HCT116 (cell line): ENCODE measurements around the gene HNF4A. TPM values are rescaled to one million over a fixed set of nuclear protein-coding genes. Genes with fewer than 3 reads are reported as not detected.

Experiments used
- ATAC-seq: fragments of 200-7000 bp; cut with Tn5 transposase; 2 replicates; pipeline ENCODE4 v1.9.1; 2020; ENCODE audit warnings: mild to moderate bottlenecking, moderate library complexity
- BruUV-seq: library from RNA; stranded (reverse); fragments of 400-500 nt; replicated peaks from 2 replicates; lab custom pipeline; 2021; lab: Mats Ljungman, UMichigan
- CTCF ChIA-PET: fragments of 300-600 bp; sonication (Branson Sonifier 250); formaldehyde crosslinking; loops from one replicate; lab custom pipeline; 2021; ENCODE audit warnings: antibody characterized with exemption; lab: Charles Lee
- POLR2A ChIA-PET: fragments of 300-600, 350-600 bp; sonication (Branson Sonifier 250); formaldehyde crosslinking; loops from one replicate; lab custom pipeline; 2021; ENCODE audit warnings: antibody characterized with exemption; lab: Charles Lee
- RAD21 ChIA-PET, 2 experiments: fragments of 300-600 bp; sonication (Branson Sonifier 250); formaldehyde crosslinking; loops; one replicate each; lab custom pipeline; 2023; ENCODE audit warnings: low total read pairs in 2 of 2; ENCODE audit not compliant: uncharacterized antibody in 2 of 2, unreplicated experiment in 2 of 2, low non-redundant PET in 1 of 2; lab: Charles Lee
- DNase-seq: peaks from one replicate; pipeline ENCODE4 v3.0.0-alpha.2; 2010; ENCODE audit warnings: low read depth, low spot score
- H2AFZ ChIP-seq: fragments of 200-600 bp; shearing (Covaris generic), sonication (generic); 2 replicates; pipeline ENCODE4 v1.6.1; 2017; ENCODE audit warnings: low read depth, mixed run types, mixed read lengths, antibody characterized with exemption, low read length; ENCODE audit not compliant: poor library complexity, severe bottlenecking
- H3K27ac ChIP-seq: 2 replicates; pipeline ENCODE4 v1.5.1; 2012; ENCODE audit warnings: low read depth, low read length
- H3K27me3 ChIP-seq: fragments of 200-600 bp; sonication (generic); 2 replicates; pipeline ENCODE4 v1.6.1; 2016; ENCODE audit warnings: mixed run types, low read length, mixed read lengths; ENCODE audit not compliant: insufficient read depth
- H3K36me3 ChIP-seq, 2 experiments: fragments of 200-500 bp in 1 of 2; fragments of 200-600 bp in 1 of 2; sonication (Bioruptor generic) in 1 of 2; sonication (generic) in 1 of 2; 2 replicates each; pipeline versions ENCODE4 v1.5.1 to v1.6.1; 2014 to 2016; ENCODE audit warnings: low read length in 2 of 2, inconsistent platforms in 1 of 2, mixed read lengths in 1 of 2, mixed run types in 1 of 2; ENCODE audit not compliant: insufficient read depth in 2 of 2, control insufficient read depth in 1 of 2
- H3K4me1 ChIP-seq, 2 experiments: fragments of 200-600 bp in 1 of 2; sonication (generic) in 1 of 2; 2 replicates each; pipeline versions ENCODE4 v1.5.1 to v1.6.1; 2012 to 2017; ENCODE audit warnings: low read length in 2 of 2, inconsistent platforms in 1 of 2, mild to moderate bottlenecking in 1 of 2, mixed read lengths in 1 of 2, mixed run types in 1 of 2, moderate library complexity in 1 of 2; ENCODE audit not compliant: insufficient read depth in 2 of 2, control insufficient read depth in 1 of 2
- H3K4me2 ChIP-seq: fragments of 200-600 bp; sonication (generic); 2 replicates; pipeline ENCODE4 v1.6.1; 2017; ENCODE audit warnings: mixed run types, low read length, mixed read lengths
- H3K4me3 ChIP-seq, 2 experiments: fragments of 200-600 bp in 1 of 2; sonication (generic) in 1 of 2; replicated peaks in 1 of 2; 2 replicates each; pipeline ENCODE4 v1.5.1; 2011 to 2016; ENCODE audit warnings: low read length in 2 of 2, control low read depth in 1 of 2, low read depth in 1 of 2, mild to moderate bottlenecking in 1 of 2, mixed read lengths in 1 of 2, mixed run types in 1 of 2
- H3K79me2 ChIP-seq: fragments of 200-600 bp; sonication (generic); 2 replicates; pipeline ENCODE4 v1.6.1; 2017; ENCODE audit warnings: mild to moderate bottlenecking, mixed run types, low read length, moderate library complexity, mixed read lengths; ENCODE audit not compliant: insufficient read depth
- H3K9ac ChIP-seq: fragments of 200-600 bp; sonication (generic); 2 replicates; pipeline ENCODE4 v1.6.1; 2016; ENCODE audit warnings: low read length, mixed read lengths
- H3K9me2 ChIP-seq: fragments of 200-600 bp; sonication (generic), shearing (Covaris generic); 2 replicates; pipeline ENCODE4 v1.6.1; 2017; ENCODE audit warnings: mixed run types, mild to moderate bottlenecking, moderate library complexity; ENCODE audit not compliant: insufficient read depth
- H3K9me3 ChIP-seq, 2 experiments: fragments of 200-500 bp in 1 of 2; fragments of 200-600 bp in 1 of 2; sonication (Bioruptor generic) in 1 of 2; sonication (generic) in 1 of 2; 2 replicates each; pipeline ENCODE4 v1.6.1; 2014 to 2017; ENCODE audit warnings: low read length in 2 of 2, mixed read lengths in 2 of 2, inconsistent platforms in 1 of 2, low read depth in 1 of 2, mild to moderate bottlenecking in 1 of 2, mixed run types in 1 of 2, moderate library complexity in 1 of 2; ENCODE audit not compliant: control insufficient read depth in 1 of 2, insufficient read depth in 1 of 2
- H4K20me1 ChIP-seq: fragments of 200-600 bp; sonication (generic), shearing (Covaris generic); 2 replicates; pipeline ENCODE4 v1.6.1; 2017; ENCODE audit warnings: mixed run types, mild to moderate bottlenecking, moderate library complexity; ENCODE audit not compliant: insufficient read depth
- ATF3 ChIP-seq: IDR thresholded peaks from 2 replicates; pipeline ENCODE4 v1.6.1; 2012
- CBX3 ChIP-seq: IDR thresholded peaks from 2 replicates; pipeline ENCODE4 v1.6.1; 2012; ENCODE audit warnings: low read depth
- CEBPB ChIP-seq: IDR thresholded peaks from 2 replicates; pipeline ENCODE4 v1.6.1; 2012; ENCODE audit warnings: low read depth
- CTCF ChIP-seq, 3 experiments: fragments of 200-600 bp in 1 of 3; sonication (generic) in 1 of 3; IDR thresholded peaks in 2 of 3; conservative IDR thresholded peaks in 1 of 3; 2 replicates each; pipeline ENCODE4 v1.5.1; 2012 to 2017; ENCODE audit warnings: low read depth in 2 of 3, low read length in 2 of 3, antibody characterized with exemption in 1 of 3, borderline replicate concordance in 1 of 3, control low read depth in 1 of 3, mild to moderate bottlenecking in 1 of 3, mixed read lengths in 1 of 3, mixed run types in 1 of 3, moderate library complexity in 1 of 3; ENCODE audit not compliant: insufficient read depth in 1 of 3
- ELF1 ChIP-seq: IDR thresholded peaks from 2 replicates; pipeline ENCODE4 v1.6.1; 2012; ENCODE audit warnings: low read depth, borderline replicate concordance
- EZH2 ChIP-seq: fragments of 200-600 bp; sonication (generic); IDR thresholded peaks from 2 replicates; pipeline ENCODE4 v1.6.1; 2017; ENCODE audit warnings: antibody characterized with exemption, mixed run types
- FOSL1 ChIP-seq: IDR thresholded peaks from 2 replicates; pipeline ENCODE4 v1.6.1; 2012; ENCODE audit warnings: low read depth
- MAX ChIP-seq: IDR thresholded peaks from 2 replicates; pipeline ENCODE4 v1.6.1; 2012
- POLR2A ChIP-seq: IDR thresholded peaks from 2 replicates; pipeline ENCODE4 v1.7.0; 2011; ENCODE audit warnings: borderline replicate concordance; ENCODE audit not compliant: insufficient read depth, insufficient read length; ENCODE audit errors: extremely low read depth
- POLR2AphosphoS5 ChIP-seq: IDR thresholded peaks from 2 replicates; pipeline ENCODE4 v1.6.1; 2011; ENCODE audit warnings: mild to moderate bottlenecking, low read depth, low read length, moderate library complexity
- REST ChIP-seq: IDR thresholded peaks from 2 replicates; pipeline ENCODE4 v1.6.1; 2012; ENCODE audit warnings: low read depth
- SP1 ChIP-seq: IDR thresholded peaks from 2 replicates; pipeline ENCODE4 v1.6.1; 2012; ENCODE audit warnings: low read depth
- SRF ChIP-seq: IDR thresholded peaks from 2 replicates; pipeline ENCODE4 v1.6.1; 2012; ENCODE audit warnings: low read depth
- TCF7L2 ChIP-seq: IDR thresholded peaks from 2 replicates; pipeline ENCODE4 v1.7.0; 2011; ENCODE audit warnings: borderline replicate concordance, inconsistent platforms; ENCODE audit not compliant: insufficient read depth, insufficient read length; ENCODE audit errors: extremely low read depth
- YY1 ChIP-seq: IDR thresholded peaks from 2 replicates; pipeline ENCODE4 v1.6.1; 2011; ENCODE audit warnings: low read length, low read depth, moderate library complexity, mild to moderate bottlenecking; ENCODE audit not compliant: insufficient replicate concordance; ENCODE audit errors: extremely low read depth
- ZBTB33 ChIP-seq: IDR thresholded peaks from 2 replicates; pipeline ENCODE4 v1.6.1; 2011; ENCODE audit warnings: mild to moderate bottlenecking, low read length, moderate library complexity; ENCODE audit not compliant: insufficient replicate concordance; ENCODE audit errors: extremely low read depth
- ZFX ChIP-seq: fragments of 450-650 bp; IDR thresholded peaks from 2 replicates; pipeline ENCODE4 v1.6.1; 2017
- ZNF274 ChIP-seq: fragments of 200-500 bp; sonication (Bioruptor generic); IDR thresholded peaks from 2 replicates; pipeline ENCODE4 v1.6.1; 2014; ENCODE audit warnings: mild to moderate bottlenecking, low read depth, low read length, inconsistent platforms
- intact Hi-C: fragments of 100-400 bp; cut with micrococcal nuclease; formaldehyde crosslinking; loops from 2 replicates; pipeline ENCODE4 v1.10.0; 2022
- total RNA-seq: library from RNA; stranded (reverse); gene quantifications from one replicate; pipeline ENCODE4 v1.2.1, GENCODE V29; 2021; ENCODE audit not compliant: unreplicated experiment

Gene HNF4A
- total RNA-seq, 1 experiment from 2014 or later, result 7.4 TPM

- Histone ChIP-seq H3K4me3 (no peak overlapping the region), H3K27me3 (no peaks in the 10 kb centered on the region)
- BruUV-seq, result no TSS peak
- TF ChIP-seq MAX (no peak), CBX3 (no peak), FOSL1 (no peak), EZH2 (no peak), POLR2AphosphoS5 (no peak), TCF7L2 (no peak), REST (no peak), ELF1 (no peak), POLR2A (no peak), ZFX (no peak), CTCF (IDR thresholded peaks at IDR 0.05 in 2 of 3, conservative IDR thresholded peaks at IDR 0.05 in 1 of 3; ENCODE audit: borderline replicate concordance in 1 of 3, insufficient read depth in 1 of 3, low read depth in 2 of 3, low read length in 2 of 3) (no peak), ZNF274 (no peak), CEBPB (no peak), ZBTB33 (no peak), SRF (no peak), SP1 (no peak), YY1 (no peak), ATF3 (no peak)
- TF ChIP-seq, all 23 proteins: peak for 0
- intact Hi-C loops, result no loop called here
- H3K9me3 ChIP-seq, result no peaks in the 10 kb centered on the region
- no peak overlapping the region for H2AFZ ChIP-seq
- no peak overlapping the region for H3K4me2 ChIP-seq
- no peak overlapping the region for H3K27ac ChIP-seq
- H3K9me2 ChIP-seq, result no peaks in the 10 kb centered on the region
- CTCF ChIA-PET, result no interaction called here
- H4K20me1 ChIP-seq, result no peaks in the 10 kb centered on the region
- POLR2A ChIA-PET, result interaction anchor here (0.6 kb wide), 1 partner anchor 39 kb away, joined by 7 read pairs; no protein-coding TSS in a partner anchor
- no peak overlapping the region for H3K9ac ChIP-seq
- H3K79me2 ChIP-seq, result peaks cover 13% of the 10 kb centered on the region; the same call in 1 of the 2 replicates
- no peak for ATAC-seq
- H3K36me3 ChIP-seq, result peaks cover 13 to 20% of the 10 kb centered on the region in 2 experiments; a peak in 3 of 4 replicates
- RAD21 ChIA-PET, result no interaction called here
- H3K4me1 ChIP-seq, result peaks cover 3 to 20% of the 10 kb centered on the region in 2 experiments; a peak in 2 of 4 replicates
- DNase-seq, result no peak
Observed at GRCh38 chr20:44479643-44480042, 124.1 kb downstream of the HNF4A start.
